GM18870 (cell line): Measurements from ENCODE around the gene VWA5B2.
"Not testable (repeated sequence)": the region's sequence is repeated elsewhere in the genome, so short reads cannot be mapped to it uniquely, and the experiment has no call there.

Experiments used
- ATAC-seq: cut with Tn5 transposase; IDR thresholded peaks from one replicate; pipeline ENCODE4 v1.9.1; 2021; ENCODE audit warnings: moderate library complexity; ENCODE audit not compliant: unreplicated experiment

The VWA5B2 gene

GRCh38 chr3:184241447-184242296, 12.3 kb downstream of the VWA5B2 start:
- no peak for ATAC-seq

- no peak for ATAC-seq
Observed at GRCh38 chr3:184242297-184242685, 12.9 kb downstream of the VWA5B2 start.

GRCh38 chr3:184248454-184249411, 19.3 kb downstream of the VWA5B2 start, which contains the start of gene ALG3:
TSS of gene ALG3 (minus strand) at chr3:184248962. CDS start at chr3:184248940, 22 bp downstream.
- ATAC-seq = peak; percentile 36

- peak; percentile 79 for ATAC-seq
Observed at GRCh38 chr3:184249412-184250166, 20.2 kb downstream of the VWA5B2 start, which contains the start of gene EEF1AKMT4. TSS of gene EEF1AKMT4 (plus strand) at chr3:184249672. CDS start at chr3:184249695, 23 bp downstream.

- ATAC-seq = peak; percentile 70
Observed at GRCh38 chr3:184250167-184250828, 20.9 kb downstream of the VWA5B2 start.

GRCh38 chr3:184255291-184256039, 26.1 kb downstream of the VWA5B2 start:
- ATAC-seq = no peak

- no peak for ATAC-seq
Observed at GRCh38 chr3:184257083-184257915, 27.9 kb downstream of the VWA5B2 start.

GRCh38 chr3:184258926-184259325, 29.5 kb downstream of the VWA5B2 start:
- no peak for ATAC-seq

GRCh38 chr3:184259396-184259877, 30.1 kb downstream of the VWA5B2 start:
- ATAC-seq = no peak

GRCh38 chr3:184259878-184260723, 30.7 kb downstream of the VWA5B2 start:
- ATAC-seq = no peak

- no peak for ATAC-seq
Observed at GRCh38 chr3:184260724-184261269, 31.4 kb downstream of the VWA5B2 start.

- no peak for ATAC-seq
Observed at GRCh38 chr3:184261270-184261853, 32.0 kb downstream of the VWA5B2 start, which contains the start of gene CAMK2N2. TSS of gene CAMK2N2 (minus strand) at chr3:184261553. CDS start at chr3:184261285, 268 bp downstream.

- ATAC-seq = no peak
Observed at GRCh38 chr3:184261854-184262763, 32.7 kb downstream of the VWA5B2 start.

GRCh38 chr3:184262764-184263179, 33.4 kb downstream of the VWA5B2 start:
- no peak for ATAC-seq

GRCh38 chr3:184267249-184267648, 37.9 kb downstream of the VWA5B2 start:
- ATAC-seq = not testable (repeated sequence)

GRCh38 chr3:184272269-184272668, 42.9 kb downstream of the VWA5B2 start:
- ATAC-seq = no peak
